Stimulated activated CD8-positive, alpha-beta memory T cell treated with anti-CD3 and anti-CD28 coated beads, Interleukin-15, amount 100 ng/mL, for 24 hours (primary cell): ENCODE results near the gene FRY.
"Not testable (repeated sequence)": the region's sequence is repeated elsewhere in the genome, so short reads cannot be mapped to it uniquely, and the experiment has no call there.

Source experiments
- DNase-seq: peaks from one replicate; pipeline ENCODE4 v3.0.0-alpha.2; 2020; ENCODE audit warnings: low read depth

The FRY gene

DNA sequence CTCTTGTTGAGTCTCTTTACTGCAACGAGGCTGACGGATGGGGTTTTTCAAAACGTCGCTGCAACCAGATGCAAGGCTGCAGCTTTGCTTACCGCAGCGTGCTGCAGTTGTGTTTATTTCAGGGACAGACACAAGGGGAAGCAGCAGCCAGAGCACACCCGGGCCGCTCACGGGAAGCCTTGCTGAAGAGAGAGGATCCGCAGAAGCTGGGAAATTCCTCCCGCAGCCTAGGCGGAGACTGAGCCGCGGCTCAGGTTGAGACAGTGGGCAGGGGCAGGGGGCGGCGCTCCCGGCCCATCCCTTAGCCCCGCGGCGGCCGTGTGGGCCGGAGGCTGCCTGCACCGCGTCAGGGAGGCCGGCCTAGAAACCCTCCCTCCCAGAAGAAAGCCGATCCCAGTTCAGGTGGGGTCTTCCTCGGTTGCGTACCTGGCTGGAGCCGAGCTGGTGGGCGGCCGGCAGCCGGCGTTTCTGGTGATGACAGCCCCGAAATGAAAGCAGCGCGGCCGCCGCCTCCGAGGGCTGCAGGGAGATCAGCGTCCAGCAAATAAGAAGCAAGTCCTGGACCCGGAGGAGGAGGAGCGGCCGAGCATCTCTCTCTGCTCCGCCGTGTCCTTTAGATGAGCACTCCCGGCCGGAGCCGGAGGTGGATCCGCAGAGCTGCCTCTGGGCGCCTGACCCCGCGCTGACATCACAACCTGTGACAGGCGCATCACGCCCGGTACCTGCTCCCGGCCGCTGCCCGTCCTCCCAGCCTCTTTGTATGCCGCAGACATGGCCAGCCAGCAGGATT is at the start of gene FRY:
Gene FRY, plus strand, starts transcription at position 750 of the 790 bp plus-strand sequence. Its CDS starts 22 bp downstream, at position 772.
- DNase-seq = peak; percentile 5

DNA sequence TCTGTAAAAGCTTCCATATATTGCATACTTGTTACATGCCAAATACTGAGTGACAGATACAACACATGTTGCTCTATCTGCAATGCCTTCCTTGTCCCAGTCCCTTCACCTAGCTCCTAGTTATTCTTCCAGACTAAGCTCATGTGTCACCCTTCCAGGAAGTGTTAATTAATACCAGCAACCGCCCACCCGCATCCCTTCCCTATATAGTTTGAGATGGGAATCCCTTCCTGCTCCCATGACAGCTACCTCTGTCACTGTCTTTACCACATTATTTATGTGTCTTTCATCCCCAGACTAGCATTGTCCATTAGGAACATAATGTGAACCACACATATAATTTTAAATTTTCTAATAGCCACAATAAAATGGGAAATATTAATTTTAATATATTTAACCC is 49.5 kb upstream of the FRY start:
- DNase-seq = no peak

- no peak for DNase-seq
Measured at GRCh38 chr13:31982540-31982939, 49.0 kb upstream of the FRY start.

DNA sequence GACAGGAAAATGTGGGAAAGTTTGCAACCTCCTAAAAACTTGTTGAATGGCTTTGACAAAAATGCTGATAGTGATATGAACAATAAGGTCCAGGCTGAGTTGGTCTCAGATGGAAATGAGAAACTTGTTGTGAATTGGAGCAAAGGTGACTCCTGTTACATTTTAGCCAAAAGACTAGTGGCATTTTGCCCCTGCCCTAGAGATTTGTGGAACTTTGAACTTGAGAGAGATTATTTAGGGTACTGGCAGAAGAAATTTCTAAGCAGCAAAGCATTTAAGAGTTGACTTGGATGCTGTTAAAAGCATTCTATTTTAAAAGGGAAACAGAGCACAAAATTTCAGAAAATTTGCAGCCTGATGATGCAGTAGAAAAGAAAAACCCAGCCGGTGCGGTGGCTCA is 47.9 kb upstream of the FRY start:
- not testable (repeated sequence) for DNase-seq

- not testable (repeated sequence) for DNase-seq
Measured at GRCh38 chr13:31984388-31984787, 47.2 kb upstream of the FRY start.

- no peak for DNase-seq
Measured at GRCh38 chr13:31986676-31987470, 44.7 kb upstream of the FRY start.

DNA sequence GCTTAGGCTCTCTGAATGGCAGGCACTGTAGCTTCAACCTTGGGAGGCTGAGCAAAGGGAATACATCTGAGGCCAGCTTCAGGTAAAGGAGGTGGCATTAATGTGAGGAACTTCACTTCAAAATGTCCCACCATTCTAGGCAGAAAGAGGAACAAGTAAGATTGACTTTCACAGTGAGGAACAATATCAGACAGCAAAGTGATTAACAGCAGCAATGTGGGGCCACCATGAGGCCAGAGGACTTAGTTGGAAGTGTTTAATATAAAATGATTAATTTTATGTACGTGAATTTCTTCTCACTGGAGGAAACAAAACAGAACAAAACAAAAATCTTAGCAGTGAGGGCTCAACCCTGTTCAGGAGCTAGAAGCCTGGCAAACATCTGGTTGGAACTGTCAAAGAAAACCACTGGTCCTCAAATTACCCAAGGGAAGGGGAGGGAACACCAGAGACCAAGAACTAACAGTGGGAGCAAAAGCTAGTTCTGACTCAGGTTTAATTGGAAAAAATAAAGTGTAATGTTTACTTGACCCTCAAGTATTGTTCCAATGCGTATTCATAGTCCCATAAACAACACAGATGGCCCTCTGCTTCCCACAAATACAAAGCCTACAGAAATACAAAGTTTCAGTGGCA is 43.9 kb upstream of the FRY start:
- no peak for DNase-seq

DNA sequence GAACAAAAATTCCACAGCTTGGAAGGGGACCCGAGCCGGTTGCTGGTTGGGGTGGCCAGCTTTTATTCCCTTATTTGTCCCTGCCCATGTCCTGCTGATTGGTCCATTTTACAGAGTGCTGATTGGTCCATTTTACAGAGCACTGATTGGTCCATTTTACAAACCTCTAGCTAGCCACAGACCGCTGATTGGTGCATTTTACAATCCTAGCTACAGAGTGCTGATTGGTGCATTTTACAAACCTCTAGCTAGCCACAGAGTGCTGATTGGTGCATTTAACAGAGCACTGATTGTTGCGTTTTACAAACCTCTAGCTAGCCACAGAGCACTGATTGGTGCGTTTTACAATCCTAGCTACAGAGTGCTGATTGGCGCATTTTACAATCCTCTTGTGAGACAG is 37.2 kb upstream of the FRY start:
- DNase-seq = not testable (repeated sequence)

- no peak for DNase-seq
Measured at GRCh38 chr13:31996601-31997000, 35.0 kb upstream of the FRY start.

GRCh38 chr13:31997641-31998040 is 33.9 kb upstream of the FRY start:
- DNase-seq = no peak

DNA sequence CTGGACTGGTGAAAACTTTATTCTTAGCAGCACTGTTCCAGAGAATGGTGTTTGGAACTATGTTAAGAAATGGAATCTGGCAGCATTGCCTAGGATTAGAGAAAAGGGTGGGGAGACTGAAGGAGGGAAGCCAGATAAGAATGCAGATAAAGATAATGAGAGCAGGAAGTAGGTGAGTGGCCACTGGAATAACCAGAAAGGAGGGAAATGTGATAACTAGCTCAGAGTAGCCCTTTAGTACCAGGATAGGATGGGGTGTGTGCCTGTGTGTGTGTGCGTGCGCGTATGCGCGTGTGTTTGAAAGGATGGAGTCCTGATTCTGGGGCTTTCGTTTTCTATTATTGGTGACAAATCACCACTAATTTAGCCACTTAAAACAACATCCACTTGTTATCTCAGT is 33.4 kb upstream of the FRY start:
- no peak for DNase-seq

- DNase-seq = not testable (repeated sequence)
Measured at GRCh38 chr13:32000754-32001153, 30.8 kb upstream of the FRY start.

DNA sequence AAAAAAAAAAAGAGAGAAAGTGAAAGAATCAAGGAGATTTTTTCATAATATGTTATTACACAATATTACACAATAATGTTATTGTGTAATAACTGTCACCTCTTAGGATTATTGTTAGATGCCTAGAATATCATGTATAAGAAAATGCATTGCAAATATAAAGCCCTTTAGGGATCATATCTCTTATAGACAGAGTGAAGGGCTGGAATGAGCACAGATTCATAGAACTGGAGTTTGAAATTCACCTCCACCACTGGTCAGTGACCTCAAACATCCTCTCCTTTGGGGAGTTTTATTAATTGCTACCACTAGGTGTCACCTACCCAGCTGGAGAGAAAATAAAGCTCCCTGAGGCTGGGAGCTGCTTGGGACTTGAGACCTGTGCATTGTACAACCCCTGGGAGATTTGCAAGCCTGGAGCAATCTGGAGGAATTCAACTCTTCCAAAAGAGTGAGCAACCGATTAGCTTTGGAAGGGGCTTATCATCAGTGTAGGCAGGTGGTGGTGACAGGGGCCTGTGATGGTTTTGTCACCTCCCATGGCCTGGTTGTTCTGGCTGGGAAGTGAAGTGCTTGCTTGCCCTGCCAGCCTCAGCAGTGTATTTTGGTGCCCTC is 30.3 kb upstream of the FRY start:
- no peak for DNase-seq

GRCh38 chr13:32001769-32002168 is 29.8 kb upstream of the FRY start:
- no peak for DNase-seq

DNA sequence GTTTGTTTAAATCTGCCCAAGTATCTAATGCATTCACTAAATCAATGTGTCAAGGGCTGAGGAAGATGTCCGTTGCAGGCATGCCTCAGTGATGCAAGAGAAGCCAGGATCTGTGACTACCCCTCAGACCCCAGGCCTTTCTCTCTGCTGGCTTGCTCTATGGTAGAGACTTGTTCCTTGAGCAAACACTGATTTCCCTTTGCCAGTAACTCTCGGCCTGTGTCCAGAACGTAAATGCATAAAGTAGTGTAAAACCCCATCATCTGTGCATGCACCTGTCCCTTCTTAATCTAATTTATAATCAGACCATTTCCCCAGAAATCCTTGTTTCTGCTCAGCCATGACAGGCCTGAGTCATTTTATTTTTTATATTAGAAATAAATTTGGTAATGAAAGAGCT is 28.7 kb upstream of the FRY start:
- DNase-seq = no peak

DNA sequence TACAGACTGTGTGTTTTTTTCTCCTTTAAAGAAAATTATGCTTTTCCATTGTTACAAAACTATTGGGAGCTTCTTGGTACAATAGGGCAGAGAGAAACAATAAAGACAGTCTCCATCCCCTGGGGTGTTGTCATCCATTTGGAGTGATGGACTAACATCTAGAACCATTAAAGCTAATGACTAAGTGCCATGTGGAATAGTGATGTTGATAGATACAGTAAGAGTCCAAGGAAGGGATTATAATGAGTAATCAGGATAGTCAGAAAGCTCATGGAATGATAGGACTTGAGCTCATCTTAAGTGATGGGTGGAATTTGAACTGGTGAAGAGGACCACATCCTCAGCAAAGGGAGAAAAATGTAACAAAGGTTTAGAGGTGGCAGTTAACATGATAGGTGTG is 24.1 kb upstream of the FRY start:
- DNase-seq = no peak

GRCh38 chr13:32008518-32009175 is 22.9 kb upstream of the FRY start:
- DNase-seq = no peak

DNA sequence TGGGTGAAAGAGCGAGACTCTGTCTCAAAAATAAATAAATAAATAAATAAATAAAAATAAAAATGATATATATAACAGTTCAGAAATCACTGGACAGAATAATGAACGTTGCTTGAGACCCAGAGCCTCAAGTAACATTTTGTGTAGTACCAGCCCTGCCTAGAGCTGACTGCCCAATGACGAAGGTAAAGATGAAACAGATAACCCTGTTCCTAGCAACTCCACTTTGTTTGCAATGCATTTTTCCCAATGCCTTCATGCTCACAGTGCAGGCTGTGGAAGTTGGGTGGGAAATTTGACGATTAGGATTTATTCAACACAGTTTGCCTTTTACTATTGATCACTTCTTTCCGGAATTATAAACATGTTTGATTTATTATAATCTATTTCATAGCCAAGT is 22.2 kb upstream of the FRY start:
- no peak for DNase-seq

DNA sequence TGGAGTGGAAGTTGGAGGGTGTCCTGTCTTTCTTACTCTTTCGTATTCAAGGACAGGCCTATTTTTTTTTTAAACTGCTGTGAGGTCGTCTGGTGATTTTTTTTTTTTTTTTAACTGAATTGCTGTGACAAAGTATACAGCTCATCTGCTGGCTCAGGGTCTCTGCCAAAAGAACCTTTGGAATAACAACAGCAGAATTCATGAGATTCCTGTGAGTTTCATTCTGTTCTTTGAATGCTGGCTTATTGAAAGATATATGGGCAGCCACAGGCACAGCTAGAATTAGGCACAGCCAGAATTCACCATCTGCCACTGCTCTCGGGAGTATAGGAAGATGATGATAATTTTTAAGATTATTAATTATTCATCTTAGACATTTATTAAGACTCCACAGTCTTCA is 21.4 kb upstream of the FRY start:
- DNase-seq = no peak

- DNase-seq = no peak
Measured at GRCh38 chr13:32011971-32012370, 19.6 kb upstream of the FRY start.

- DNase-seq = no peak
Measured at GRCh38 chr13:32013181-32013580, 18.4 kb upstream of the FRY start.

DNA sequence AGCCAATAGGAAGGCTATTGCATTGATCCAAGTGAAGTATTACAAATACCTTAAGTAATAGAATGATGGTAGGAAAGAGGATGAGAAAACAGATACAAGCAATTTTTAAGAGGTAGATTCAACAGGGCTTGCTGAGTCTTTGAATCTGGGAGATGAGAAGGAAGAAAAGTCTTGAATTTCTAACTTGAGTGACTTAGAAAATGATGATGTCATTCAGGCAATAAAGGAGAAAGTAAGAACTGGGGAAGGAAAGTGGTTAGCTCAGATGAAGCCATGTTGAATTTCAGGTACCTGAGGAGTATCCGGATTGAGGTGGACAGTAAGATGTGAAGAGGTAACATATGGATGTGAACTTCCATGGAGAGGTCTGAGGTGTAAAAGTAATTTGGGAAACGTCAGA is 15.5 kb upstream of the FRY start:
- no peak for DNase-seq
